SK-N-SH (cell line): Measurements from ENCODE around the gene GJB3.

Experiments used
- CTCF ChIP-seq: fragments of 200-600 bp; sonication (generic); IDR thresholded peaks from 2 replicates; pipeline ENCODE4 v1.6.1; 2017; ENCODE audit warnings: antibody characterized with exemption, mild to moderate bottlenecking, moderate library complexity
- POLR2AphosphoS5 ChIP-seq: IDR thresholded peaks from 2 replicates; pipeline ENCODE4 v1.6.1; 2012; ENCODE audit warnings: low read depth, low read length
- TF ChIP-seq, protein P1 (sequence below): fragments of 150-350 bp; IDR thresholded peaks from 2 replicates; pipeline ENCODE4 v1.6.1; 2017; ENCODE audit warnings: antibody characterized with exemption, low read length, low read depth, borderline replicate concordance

DNA sequence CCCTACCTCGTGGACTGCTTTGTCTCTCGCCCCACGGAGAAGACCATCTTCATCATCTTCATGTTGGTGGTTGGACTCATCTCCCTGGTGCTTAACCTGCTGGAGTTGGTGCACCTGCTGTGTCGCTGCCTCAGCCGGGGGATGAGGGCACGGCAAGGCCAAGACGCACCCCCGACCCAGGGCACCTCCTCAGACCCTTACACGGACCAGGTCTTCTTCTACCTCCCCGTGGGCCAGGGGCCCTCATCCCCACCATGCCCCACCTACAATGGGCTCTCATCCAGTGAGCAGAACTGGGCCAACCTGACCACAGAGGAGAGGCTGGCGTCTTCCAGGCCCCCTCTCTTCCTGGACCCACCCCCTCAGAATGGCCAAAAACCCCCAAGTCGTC is 13.8 kb downstream of the GJB3 start:
- TF ChIP-seq CTCF, result no peak
- TF ChIP-seq POLR2AphosphoS5, result no peak
- TF ChIP-seq, protein P1, sequence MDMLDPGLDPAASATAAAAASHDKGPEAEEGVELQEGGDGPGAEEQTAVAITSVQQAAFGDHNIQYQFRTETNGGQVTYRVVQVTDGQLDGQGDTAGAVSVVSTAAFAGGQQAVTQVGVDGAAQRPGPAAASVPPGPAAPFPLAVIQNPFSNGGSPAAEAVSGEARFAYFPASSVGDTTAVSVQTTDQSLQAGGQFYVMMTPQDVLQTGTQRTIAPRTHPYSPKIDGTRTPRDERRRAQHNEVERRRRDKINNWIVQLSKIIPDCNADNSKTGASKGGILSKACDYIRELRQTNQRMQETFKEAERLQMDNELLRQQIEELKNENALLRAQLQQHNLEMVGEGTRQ, result no peak
